HAP-1 (cell line): ENCODE measurements around the gene NBEA.

ENCODE experiments used
- DNase-seq, 2 experiments: peaks; one replicate each; pipeline ENCODE4 v3.0.0-alpha.2; 2016 to 2020; ENCODE audit warnings: low spot score in 2 of 2
- H3K27me3 ChIP-seq: fragments of 250-450 bp; sonication (Bioruptor Pico); 2 replicates; pipeline ENCODE4 v1.5.1; 2020; ENCODE audit warnings: low read depth, mild to moderate bottlenecking, moderate library complexity
- H3K36me3 ChIP-seq: fragments of 250-450 bp; sonication (Bioruptor Pico); replicated peaks from 2 replicates; pipeline ENCODE4 v1.5.1; 2020; ENCODE audit warnings: mild to moderate bottlenecking
- H3K4me1 ChIP-seq: fragments of 250-450 bp; sonication (Bioruptor Pico); 2 replicates; pipeline ENCODE4 v1.5.1; 2020; ENCODE audit warnings: mild to moderate bottlenecking
- H3K4me3 ChIP-seq: fragments of 250-450 bp; sonication (Bioruptor Pico); 2 replicates; pipeline ENCODE4 v1.5.1; 2020; ENCODE audit warnings: mild to moderate bottlenecking, moderate library complexity
- H3K9me3 ChIP-seq: fragments of 250-450 bp; sonication (Bioruptor Pico); 2 replicates; pipeline ENCODE4 v1.5.1; 2020; ENCODE audit warnings: mild to moderate bottlenecking, moderate library complexity
- in situ Hi-C: fragments of 300-500 bp; cut with MboI; formaldehyde crosslinking; loops from 3 replicates; pipeline ENCODE4 v1.14.3; 2020; ENCODE audit warnings: low sequenced_read_pairs, inconsistent platforms, mixed read lengths

Gene NBEA

GRCh38 chr13:35690581-35691207 is 748.6 kb downstream of the NBEA start:
- no peak for DNase-seq
- H3K4me3 ChIP-seq: no peak overlapping the region
- no peaks in the 10 kb centered on the region for H3K9me3 ChIP-seq
- H3K4me1 ChIP-seq: 0 out of 2 replicates have a peak, but pooled peaks cover 2% of the 10 kb centered on the region
- no peaks in the 10 kb centered on the region for H3K36me3 ChIP-seq
- H3K27me3 ChIP-seq: no peaks in the 10 kb centered on the region
- in situ Hi-C loops: no loop called here

- in situ Hi-C loops: no loop called here
- H3K36me3 ChIP-seq: no peaks in the 10 kb centered on the region
- H3K4me1 ChIP-seq: no peaks in the 10 kb centered on the region
- no peaks in the 10 kb centered on the region for H3K27me3 ChIP-seq
- DNase-seq: no peak
- H3K4me3 ChIP-seq: no peak overlapping the region
- H3K9me3 ChIP-seq: no peaks in the 10 kb centered on the region
Observed at GRCh38 chr13:35693134-35693784, 751.2 kb downstream of the NBEA start.

GRCh38 chr13:35694031-35694430 is 752.0 kb downstream of the NBEA start:
- Histone ChIP-seq H3K4me3 (no peak overlapping the region), H3K4me1 (no peaks in the 10 kb centered on the region), H3K9me3 (no peaks in the 10 kb centered on the region), H3K36me3 (no peaks in the 10 kb centered on the region), H3K27me3 (no peaks in the 10 kb centered on the region)
- in situ Hi-C loops: no loop called here
- no peak for DNase-seq

- H3K9me3 ChIP-seq: no peaks in the 10 kb centered on the region
- no peak overlapping the region for H3K4me3 ChIP-seq
- DNase-seq: no peak
- peaks cover 7% of the 10 kb centered on the region for H3K4me1 ChIP-seq
- H3K36me3 ChIP-seq: no peaks in the 10 kb centered on the region
- in situ Hi-C loops: no loop called here
- H3K27me3 ChIP-seq: no peaks in the 10 kb centered on the region
Observed at GRCh38 chr13:35694549-35695447, 752.7 kb downstream of the NBEA start.

GRCh38 chr13:35695448-35695770 is 753.3 kb downstream of the NBEA start:
- Histone ChIP-seq H3K36me3 (no peaks in the 10 kb centered on the region), H3K9me3 (no peaks in the 10 kb centered on the region), H3K4me3 (no peak overlapping the region), H3K4me1 (peaks cover 12% of the 10 kb centered on the region), H3K27me3 (no peaks in the 10 kb centered on the region)
- DNase-seq: no peak
- in situ Hi-C loops: no loop called here

- no peaks in the 10 kb centered on the region for H3K27me3 ChIP-seq
- no peak for DNase-seq
- no peak overlapping the region for H3K4me3 ChIP-seq
- in situ Hi-C loops: no loop called here
- no peaks in the 10 kb centered on the region for H3K36me3 ChIP-seq
- H3K4me1 ChIP-seq: peaks cover 15% of the 10 kb centered on the region
- no peaks in the 10 kb centered on the region for H3K9me3 ChIP-seq
Observed at GRCh38 chr13:35697186-35697730, 755.2 kb downstream of the NBEA start.

GRCh38 chr13:35698911-35699576 is 757.0 kb downstream of the NBEA start:
- H3K36me3 ChIP-seq: no peaks in the 10 kb centered on the region
- no peak for DNase-seq
- peaks cover 15% of the 10 kb centered on the region for H3K4me1 ChIP-seq
- H3K9me3 ChIP-seq: no peaks in the 10 kb centered on the region
- H3K27me3 ChIP-seq: no peaks in the 10 kb centered on the region
- no peak overlapping the region for H3K4me3 ChIP-seq
- in situ Hi-C loops: no loop called here

- Histone ChIP-seq H3K27me3 (no peaks in the 10 kb centered on the region), H3K4me3 (no peak overlapping the region), H3K4me1 (peaks cover 15% of the 10 kb centered on the region), H3K36me3 (no peaks in the 10 kb centered on the region), H3K9me3 (no peaks in the 10 kb centered on the region)
- in situ Hi-C loops: no loop called here
- DNase-seq: peak; percentile 71 to 76
Observed at GRCh38 chr13:35699825-35700510, 757.9 kb downstream of the NBEA start.

GRCh38 chr13:35700671-35701070 is 758.6 kb downstream of the NBEA start:
- Histone ChIP-seq H3K4me1 (peaks cover 15% of the 10 kb centered on the region), H3K36me3 (no peaks in the 10 kb centered on the region), H3K9me3 (no peaks in the 10 kb centered on the region), H3K27me3 (no peaks in the 10 kb centered on the region), H3K4me3 (no peak overlapping the region)
- in situ Hi-C loops: no loop called here
- no peak for DNase-seq

GRCh38 chr13:35702316-35702715 is 760.2 kb downstream of the NBEA start:
- no peaks in the 10 kb centered on the region for H3K9me3 ChIP-seq
- no peak overlapping the region for H3K4me3 ChIP-seq
- no peaks in the 10 kb centered on the region for H3K27me3 ChIP-seq
- no peaks in the 10 kb centered on the region for H3K36me3 ChIP-seq
- peaks cover 15% of the 10 kb centered on the region for H3K4me1 ChIP-seq
- in situ Hi-C loops: no loop called here
- no peak for DNase-seq

- Histone ChIP-seq H3K9me3 (no peaks in the 10 kb centered on the region), H3K4me3 (no peak overlapping the region), H3K36me3 (no peaks in the 10 kb centered on the region), H3K27me3 (no peaks in the 10 kb centered on the region), H3K4me1 (peaks cover 15% of the 10 kb centered on the region)
- in situ Hi-C loops: no loop called here
- DNase-seq: no peak
Observed at GRCh38 chr13:35703061-35703460, 761.0 kb downstream of the NBEA start.

- Histone ChIP-seq H3K9me3 (no peaks in the 10 kb centered on the region), H3K27me3 (no peaks in the 10 kb centered on the region), H3K4me1 (peaks cover 13% of the 10 kb centered on the region), H3K4me3 (no peak overlapping the region), H3K36me3 (no peaks in the 10 kb centered on the region)
- DNase-seq: no peak
- in situ Hi-C loops: no loop called here
Observed at GRCh38 chr13:35704331-35704730, 762.3 kb downstream of the NBEA start.

- in situ Hi-C loops: no loop called here
Observed at GRCh38 chr13:35706281-35706680, 764.2 kb downstream of the NBEA start.

More at GRCh38 chr13:35706281-35706680, 764.2 kb downstream of the NBEA start:
- H3K4me3 ChIP-seq: no peak overlapping the region
- no peaks in the 10 kb centered on the region for H3K9me3 ChIP-seq
- no peaks in the 10 kb centered on the region for H3K4me1 ChIP-seq
- no peaks in the 10 kb centered on the region for H3K36me3 ChIP-seq
- DNase-seq: no peak
- H3K27me3 ChIP-seq: no peaks in the 10 kb centered on the region
